GM10248 (cell line): ENCODE data around the gene PCDHGA6.

Experiments
- CTCF ChIA-PET: fragments of 300-600 bp; sonication (Branson Sonifier 250); formaldehyde crosslinking; extraction: SDS; loops from one replicate; lab custom pipeline; 2021; ENCODE audit warnings: antibody characterized with exemption; lab: Yijun Ruan, JAX
- POLR2A ChIA-PET: fragments of 350-650 bp; sonication (Branson Sonifier 250); formaldehyde crosslinking; extraction: SDS; loops from one replicate; lab custom pipeline; 2020; ENCODE audit warnings: antibody characterized with exemption; lab: Yijun Ruan, JAX
- DNase-seq: peaks from one replicate; pipeline ENCODE4 v3.0.0; 2012; ENCODE audit errors: extremely low spot score
- CTCF ChIP-seq: IDR thresholded peaks from 2 replicates; pipeline ENCODE4 v1.5.1; 2012; ENCODE audit warnings: mild to moderate bottlenecking, low read depth; ENCODE audit errors: extremely low read depth, missing control alignments, control extremely low read depth

Gene PCDHGA6

GRCh38 chr5:141351591-141351990 lies 22.1 kb upstream of the PCDHGA6 start:
- no peak for TF ChIP-seq CTCF
- DNase-seq = no peak
- ChIA-PET CTCF (interaction anchor here (1.1 to 3.2 kb wide), 6 partner anchors 21 to 212 kb away, joined by 3 to 14 read pairs (median 6); partner anchors contain the start of genes PCDHGA1, PCDHGA10 and TAF7), POLR2A (no interaction called here)

- ChIA-PET POLR2A (no interaction called here), CTCF (interaction anchor here (0.9 to 2.5 kb wide), 10 partner anchors 9 to 209 kb away, joined by 3 to 12 read pairs (median 4); partner anchors contain the start of genes PCDHGA1, PCDHGA10, PCDHGA5 and PCDHGB3)
- no peak for DNase-seq
- peak; percentile 44 for TF ChIP-seq CTCF
Measured at GRCh38 chr5:141354900-141355469, 18.7 kb upstream of the PCDHGA6 start, which contains the start of gene PCDHGA4. Gene PCDHGA4, plus strand, starts transcription at chr5:141355021. Its CDS starts 87 bp downstream, at chr5:141355108.

- no peak for TF ChIP-seq CTCF
- POLR2A ChIA-PET = no interaction called here
- CTCF ChIA-PET = interaction anchor here (0.9 to 2.5 kb wide), 11 partner anchors 9 to 208 kb away, joined by 3 to 12 read pairs (median 4); partner anchors contain the start of genes PCDHGA1, PCDHGA10, PCDHGA5 and PCDHGB3
- no peak for DNase-seq
Measured at GRCh38 chr5:141355641-141356040, 18.1 kb upstream of the PCDHGA6 start.

GRCh38 chr5:141356133-141356532 lies 17.6 kb upstream of the PCDHGA6 start:
- TF ChIP-seq CTCF = no peak
- no peak for DNase-seq
- CTCF ChIA-PET = interaction anchor here (0.9 to 2.5 kb wide), 7 partner anchors 8 to 208 kb away, joined by 3 to 10 read pairs (median 4); partner anchors contain the start of genes PCDHGA10 and PCDHGA5
- POLR2A ChIA-PET = no interaction called here

GRCh38 chr5:141356950-141357349 lies 16.7 kb upstream of the PCDHGA6 start:
- CTCF ChIA-PET = interaction anchor here (2.9 kb wide), 1 partner anchor 201 kb away, joined by 9 read pairs; no protein-coding TSS in a partner anchor
- no peak for TF ChIP-seq CTCF
- POLR2A ChIA-PET = no interaction called here
- DNase-seq = no peak

GRCh38 chr5:141359790-141360426 lies 13.8 kb upstream of the PCDHGA6 start, which contains the start of gene PCDHGB2:
Gene PCDHGB2, plus strand, starts transcription at chr5:141359994. Its CDS starts 142 bp downstream, at chr5:141360136.
- DNase-seq = peak; percentile 46
- CTCF ChIA-PET = interaction anchor here (0.7 to 2.9 kb wide), 14 partner anchors 16 to 232 kb away, joined by 3 to 9 read pairs (median 4); partner anchors contain the start of genes PCDHGA1, PCDHGA10, PCDHGA11 and PCDHGB6
- POLR2A ChIA-PET = no interaction called here
- TF ChIP-seq CTCF = peak; percentile 43
